GM23338 (cell line): ENCODE measurements around the gene SSBP2. TPM values are rescaled to one million over a fixed set of nuclear protein-coding genes. Genes with fewer than 3 reads are reported as not detected.
"Not testable (repeated sequence)": the region's sequence is repeated elsewhere in the genome, so short reads cannot be mapped to it uniquely, and the experiment has no call there.

Experiments used
- ATAC-seq: fragments of 200-7000 bp; cut with Tn5 transposase; 3 replicates; pipeline ENCODE4 v1.9.1; 2020
- DNase-seq: peaks from one replicate; pipeline ENCODE4 v3.0.0-alpha.2; 2015; ENCODE audit warnings: low spot score
- H2AFZ ChIP-seq: fragments of 200-600 bp; sonication (generic); 2 replicates; pipeline ENCODE4 v1.8.0; 2016; ENCODE audit warnings: antibody characterized with exemption, mild to moderate bottlenecking, moderate library complexity
- H3F3A ChIP-seq: fragments of 200-600 bp; sonication (generic); replicated peaks from 2 replicates; pipeline ENCODE4 v1.8.0; 2017; ENCODE audit warnings: antibody characterized with exemption, mixed run types, low read depth
- H3K27ac ChIP-seq: fragments of 200-600 bp; sonication (generic); 2 replicates; pipeline ENCODE4 v1.6.1; 2016; ENCODE audit warnings: low read depth
- H3K27me3 ChIP-seq: fragments of 200-600 bp; sonication (generic); 2 replicates; pipeline ENCODE4 v1.8.0; 2016; ENCODE audit warnings: mild to moderate bottlenecking, mixed run types, moderate library complexity; ENCODE audit not compliant: insufficient read depth
- H3K36me3 ChIP-seq: fragments of 200-600 bp; sonication (generic); 2 replicates; pipeline ENCODE4 v1.8.0; 2016; ENCODE audit warnings: mild to moderate bottlenecking; ENCODE audit not compliant: insufficient read depth
- H3K4me1 ChIP-seq: fragments of 200-600 bp; sonication (generic); 2 replicates; pipeline ENCODE4 v1.8.0; 2016; ENCODE audit warnings: mild to moderate bottlenecking, moderate library complexity; ENCODE audit not compliant: insufficient read depth
- H3K4me2 ChIP-seq: fragments of 200-600 bp; sonication (generic); 2 replicates; pipeline ENCODE4 v1.7.1; 2017; ENCODE audit warnings: mixed run types
- H3K4me3 ChIP-seq: fragments of 200-600 bp; sonication (generic); 2 replicates; pipeline ENCODE4 v1.6.1; 2016; ENCODE audit warnings: mixed run types
- H3K79me2 ChIP-seq: fragments of 200-600 bp; sonication (generic); replicated peaks from 2 replicates; pipeline ENCODE4 v1.8.0; 2017; ENCODE audit warnings: mild to moderate bottlenecking; ENCODE audit not compliant: insufficient read depth
- H3K9me2 ChIP-seq: fragments of 200-600 bp; sonication (generic); 2 replicates; pipeline ENCODE4 v1.8.0; 2017; ENCODE audit not compliant: insufficient read depth
- H4K20me1 ChIP-seq: fragments of 200-600 bp; sonication (generic); replicated peaks from 2 replicates; pipeline ENCODE4 v1.8.0; 2017; ENCODE audit warnings: mild to moderate bottlenecking; ENCODE audit not compliant: insufficient read depth
- H3K27ac Mint-ChIP-seq: 2 replicates; pipeline ENCODE4 v1.8.0; 2020; ENCODE audit warnings: inconsistent platforms, mild to moderate bottlenecking, moderate library complexity, mixed read lengths
- H3K27me3 Mint-ChIP-seq: 3 replicates; pipeline ENCODE4 v1.8.0; 2022; ENCODE audit warnings: low read depth, mild to moderate bottlenecking, moderate library complexity, mixed read lengths, inconsistent platforms; ENCODE audit not compliant: insufficient read depth, poor library complexity
- H3K36me3 Mint-ChIP-seq: 3 replicates; pipeline ENCODE4 v1.8.0; 2021; ENCODE audit warnings: low read depth, mild to moderate bottlenecking, inconsistent platforms, moderate library complexity, mixed read lengths
- H3K4me1 Mint-ChIP-seq: 3 replicates; pipeline ENCODE4 v1.8.0; 2020; ENCODE audit warnings: mild to moderate bottlenecking, inconsistent platforms, mixed read lengths
- H3K4me3 Mint-ChIP-seq: 3 replicates; pipeline ENCODE4 v1.8.0; 2021; ENCODE audit warnings: moderate library complexity, mild to moderate bottlenecking, inconsistent platforms, mixed read lengths
- H3K9me3 Mint-ChIP-seq: 3 replicates; pipeline ENCODE4 v1.8.0; 2020; ENCODE audit warnings: moderate library complexity, mild to moderate bottlenecking, inconsistent platforms, mixed read lengths
- CTCF ChIP-seq, 2 experiments: fragments of 200-600 bp in 1 of 2; sonication (generic) in 1 of 2; conservative IDR thresholded peaks; 2 replicates each; pipeline versions ENCODE4 v1.5.1 to v1.6.1; 2016 to 2017; ENCODE audit warnings: antibody characterized with exemption in 2 of 2, low read depth in 2 of 2, mild to moderate bottlenecking in 2 of 2, moderate library complexity in 1 of 2
- POLR2AphosphoS5 ChIP-seq: IDR thresholded peaks from 2 replicates; pipeline ENCODE4 v1.6.1; 2016; ENCODE audit warnings: antibody characterized with exemption, low read depth
- REST ChIP-seq: IDR thresholded peaks from one replicate; pipeline ENCODE4 v1.6.1; 2018; ENCODE audit warnings: antibody characterized with exemption; ENCODE audit not compliant: unreplicated experiment
- STAT1 ChIP-seq: IDR thresholded peaks from one replicate; pipeline ENCODE4 v1.6.1; 2016; ENCODE audit warnings: antibody characterized with exemption; ENCODE audit not compliant: unreplicated experiment
- ZNF114 ChIP-seq: fragments of 250-450 bp; sonication (Bioruptor Pico); IDR thresholded peaks from 2 replicates; pipeline ENCODE4 v1.5.0; 2020; ENCODE audit warnings: mild to moderate bottlenecking, moderate library complexity
- ZNF331 ChIP-seq: fragments of 250-450 bp; sonication (Bioruptor Pico); IDR thresholded peaks from 2 replicates; pipeline ENCODE4 v1.5.0; 2020; ENCODE audit warnings: low read depth, mild to moderate bottlenecking, moderate library complexity
- polyA plus RNA-seq: library from polyadenylated mRNA; unstranded; fragments of >200 nt; fragmentation: Nextera tagmentation; extraction: Ambion mirVana; gene quantifications from 2 replicates; pipeline ENCODE4 v1.2.1, GENCODE V29; 2016
- total RNA-seq: library from RNA; depleted of rRNA; stranded (reverse); fragments of >200 nt; shearing (Covaris generic); gene quantifications from 2 replicates; pipeline ENCODE4 v1.2.3, GENCODE V29; 2014

SSBP2 gene
- total and polyA plus RNA-seq, 2 experiments from 2014 or later, result 21.5 to 24.7 TPM

DNA sequence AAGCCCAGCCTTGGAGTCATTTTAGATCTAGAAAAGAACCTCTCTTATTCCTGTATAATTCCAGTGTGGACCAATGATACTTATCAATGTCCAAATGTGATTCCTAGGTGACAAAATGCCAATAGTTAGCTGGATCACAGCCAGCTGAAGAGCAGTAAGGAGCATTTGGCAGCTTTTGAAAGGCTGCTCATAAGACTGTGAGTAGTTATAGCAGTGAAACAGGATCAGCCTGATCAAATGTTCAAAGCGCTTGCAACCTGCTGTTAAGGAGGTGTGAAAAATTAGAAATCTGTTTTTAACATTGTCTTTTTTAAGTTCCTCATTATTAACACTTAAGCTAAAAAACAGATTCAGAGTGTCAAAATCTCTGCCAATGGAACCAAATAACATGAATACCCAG lies 85.1 kb downstream of the SSBP2 start:
- no peaks in the 10 kb centered on the region for H3K36me3 ChIP-seq
- Mint-ChIP-seq H3K4me3 (no peak overlapping the region), H3K27ac (no peak overlapping the region), H3K4me1 (no peaks in the 10 kb centered on the region), H3K9me3 (peaks cover 1% of the 10 kb centered on the region; the same call in 2 of the 3 replicates), H3K36me3 (0 out of 3 replicates have a peak, but pooled peaks cover under 1% of the 10 kb centered on the region), H3K27me3 (no peaks in the 10 kb centered on the region)
- H4K20me1 ChIP-seq, result no peaks in the 10 kb centered on the region
- H3K4me1 ChIP-seq, result no peaks in the 10 kb centered on the region
- no peaks in the 10 kb centered on the region for H3K9me2 ChIP-seq
- ATAC-seq (no peak), DNase-seq (no peak)
- no peak for TF ChIP-seq ZNF114 (CRISPR knock-in tag)
- no peak for TF ChIP-seq CTCF (conservative IDR thresholded peaks at IDR 0.05; ENCODE audit: low read depth in 2 of 2)
- no peak for TF ChIP-seq POLR2AphosphoS5
- no peak for TF ChIP-seq REST
- TF ChIP-seq STAT1, result no peak
- no peak for TF ChIP-seq ZNF331 (CRISPR knock-in tag)
- H3K27ac ChIP-seq, result no peak overlapping the region
- H3K4me2 ChIP-seq, result no peak overlapping the region
- H3F3A ChIP-seq, result no peaks in the 10 kb centered on the region
- H2AFZ ChIP-seq, result no peak overlapping the region
- H3K27me3 ChIP-seq, result no peaks in the 10 kb centered on the region
- no peaks in the 10 kb centered on the region for H3K79me2 ChIP-seq
- no peak overlapping the region for H3K4me3 ChIP-seq

GRCh38 chr5:81660624-81661023 lies 90.3 kb downstream of the SSBP2 start:
- H3K4me1 Mint-ChIP-seq, H3K9me2 ChIP-seq, H3K4me3 Mint-ChIP-seq, H2AFZ ChIP-seq, H3F3A ChIP-seq, DNase-seq, H3K4me1 ChIP-seq, H3K27me3 Mint-ChIP-seq, H3K4me2 ChIP-seq, H3K36me3 ChIP-seq, H3K27ac ChIP-seq, H3K27ac Mint-ChIP-seq, H3K36me3 Mint-ChIP-seq, H3K9me3 Mint-ChIP-seq, H3K4me3 ChIP-seq, H3K27me3 ChIP-seq, H3K79me2 ChIP-seq, ATAC-seq, H4K20me1 ChIP-seq: not testable (repeated sequence)
